Gastrocnemius medialis (tissue), 4 donors: Measurements from ENCODE around the gene RGS8. TPM values are rescaled to one million over a fixed set of nuclear protein-coding genes. Genes with fewer than 3 reads are reported as not detected.

Source experiments
- ATAC-seq, 2 donors: fragments of 150-250 bp; one replicate each; pipeline ENCODE4 v1.9.1; 2016
- DNase-seq, 2 donors: peaks; one replicate each; pipeline ENCODE4 v3.0.0-alpha.2; 2019
- H3K27ac ChIP-seq, 4 donors: fragments of 200-600 bp; sonication (generic); 1 replicate in 1 of 4; 2 replicates in 3 of 4; pipeline ENCODE4 v1.5.1; 2016 to 2018; ENCODE audit warnings: mild to moderate bottlenecking in 2 of 4, moderate library complexity in 1 of 4
- H3K27me3 ChIP-seq, 3 donors: fragments of 200-600 bp; sonication (generic) in 2 of 3; 1 replicate in 1 of 3; 2 replicates in 2 of 3; pipeline versions ENCODE4 v1.5.1 to v1.6.0; 2016 to 2019; ENCODE audit warnings: mild to moderate bottlenecking in 1 of 3, moderate library complexity in 1 of 3
- H3K36me3 ChIP-seq, 2 donors: fragments of 200-600 bp; sonication (generic) in 1 of 2; one replicate each; pipeline ENCODE4 v1.5.1; 2017 to 2018
- H3K4me1 ChIP-seq, 2 donors: fragments of 200-600 bp; sonication (generic) in 1 of 2; one replicate each; pipeline ENCODE4 v1.5.1; 2016 to 2017; ENCODE audit warnings: mild to moderate bottlenecking in 2 of 2
- H3K4me3 ChIP-seq, 4 donors: fragments of 200-600 bp; sonication (generic) in 3 of 4; 1 replicate in 1 of 4; 2 replicates in 3 of 4; pipeline ENCODE4 v1.5.1; 2016 to 2019; ENCODE audit warnings: mild to moderate bottlenecking in 2 of 4
- H3K9me3 ChIP-seq, 3 donors: fragments of 200-600 bp; sonication (generic) in 2 of 3; 1 replicate in 1 of 3; 2 replicates in 2 of 3; pipeline ENCODE4 v1.5.1; 2016 to 2019
- CTCF ChIP-seq, 5 experiments: fragments of 450-650 bp in 3 of 5; fragments of 200-600 bp in 2 of 5; sonication (generic) in 2 of 5; IDR thresholded peaks in 4 of 5; conservative IDR thresholded peaks in 1 of 5; 1 replicate in 4 of 5; 2 replicates in 1 of 5; pipeline ENCODE4 v1.5.1; 2016 to 2019; ENCODE audit warnings: antibody characterized with exemption in 5 of 5, mild to moderate bottlenecking in 3 of 5, moderate library complexity in 3 of 5
- POLR2A ChIP-seq, 2 donors: fragments of 450-650 bp; IDR thresholded peaks; one replicate each; pipeline ENCODE4 v1.6.1; 2017; ENCODE audit warnings: antibody characterized with exemption in 2 of 2, mild to moderate bottlenecking in 2 of 2, moderate library complexity in 2 of 2
- in situ Hi-C, 4 donors: fragments of 200-750 bp; cut with MboI; loops; one replicate each; pipeline versions ENCODE4 v1.15.0 to v1.8.0; 2017; ENCODE audit warnings: low sequenced_read_pairs in 4 of 4
- intact Hi-C: fragments of 100-400 bp; cut with DNase I; formaldehyde crosslinking; loops from one replicate; pipeline ENCODE4 v1.15.1; 2023; ENCODE audit warnings: low total_unique reads
- total RNA-seq, 4 donors: library from RNA; depleted of rRNA; stranded (reverse); fragments of >200 nt; gene quantifications; one replicate each; pipeline versions ENCODE4 v1.1.0 to v1.2.3, GENCODE V29; 2016

RGS8 gene
- not detected for total RNA-seq

DNA sequence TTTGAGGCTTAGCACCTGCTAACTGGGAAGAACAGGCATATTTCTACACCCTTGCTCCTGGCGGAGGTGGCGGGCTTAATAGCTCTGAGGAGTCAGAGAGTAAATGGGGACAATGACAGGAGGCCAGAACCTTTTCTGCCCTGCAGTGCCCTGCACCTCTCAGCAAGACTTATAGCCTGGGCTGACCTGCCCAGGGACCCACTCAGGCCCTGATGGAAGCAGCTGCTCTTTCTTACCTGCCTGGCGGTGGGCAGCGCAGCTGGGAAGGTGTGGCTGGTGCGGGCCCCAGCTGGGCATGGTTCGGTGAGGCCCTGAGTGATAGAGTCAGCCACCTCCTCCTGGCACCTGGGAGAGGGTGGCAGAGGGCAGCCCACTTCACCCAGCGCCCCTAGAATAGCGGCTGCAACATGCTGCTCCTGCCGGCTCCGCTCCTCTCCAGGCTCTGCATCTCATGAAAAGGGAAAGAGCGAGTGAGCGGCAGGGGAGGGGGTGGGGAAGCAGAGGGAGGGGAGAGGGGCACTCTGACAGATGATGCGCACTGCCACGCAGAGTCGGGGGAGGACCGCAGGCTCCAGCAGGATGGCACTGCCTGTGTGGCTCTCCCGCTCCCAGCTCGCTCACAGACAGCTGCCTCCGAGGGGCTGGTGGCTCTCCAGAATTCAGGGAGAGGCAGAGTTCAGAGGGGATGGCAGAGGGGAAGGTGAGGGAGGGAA lies at the start of gene RGS8:
RGS8 (minus strand) TSS at position 472 of the 713 bp plus-strand sequence. CDS start 14,938 bp downstream, outside the sequence.
- no peak within 1 kb of the TSS for H3K4me3 ChIP-seq
- H3K9me3 ChIP-seq, result no peaks in the 10 kb centered on the region
- no peak within 1 kb of the TSS for H3K27ac ChIP-seq
- in situ Hi-C loops (no loop called here), intact Hi-C loops (no loop called here)
- H3K27me3 ChIP-seq, result peaks cover 0 to 5% (median 0%) of the 10 kb centered on the region in 3 donors
- H3K4me1 ChIP-seq, result no peaks in the 10 kb centered on the region
- no peaks in the 10 kb centered on the region for H3K36me3 ChIP-seq
- ATAC-seq, result no peak
- no peak for TF ChIP-seq POLR2A (IDR thresholded peaks at IDR 0.05)
- TF ChIP-seq CTCF (IDR thresholded peaks at IDR 0.05 in 4 of 5, conservative IDR thresholded peaks at IDR 0.05 in 1 of 5), result no peak
- no peak for DNase-seq

DNA sequence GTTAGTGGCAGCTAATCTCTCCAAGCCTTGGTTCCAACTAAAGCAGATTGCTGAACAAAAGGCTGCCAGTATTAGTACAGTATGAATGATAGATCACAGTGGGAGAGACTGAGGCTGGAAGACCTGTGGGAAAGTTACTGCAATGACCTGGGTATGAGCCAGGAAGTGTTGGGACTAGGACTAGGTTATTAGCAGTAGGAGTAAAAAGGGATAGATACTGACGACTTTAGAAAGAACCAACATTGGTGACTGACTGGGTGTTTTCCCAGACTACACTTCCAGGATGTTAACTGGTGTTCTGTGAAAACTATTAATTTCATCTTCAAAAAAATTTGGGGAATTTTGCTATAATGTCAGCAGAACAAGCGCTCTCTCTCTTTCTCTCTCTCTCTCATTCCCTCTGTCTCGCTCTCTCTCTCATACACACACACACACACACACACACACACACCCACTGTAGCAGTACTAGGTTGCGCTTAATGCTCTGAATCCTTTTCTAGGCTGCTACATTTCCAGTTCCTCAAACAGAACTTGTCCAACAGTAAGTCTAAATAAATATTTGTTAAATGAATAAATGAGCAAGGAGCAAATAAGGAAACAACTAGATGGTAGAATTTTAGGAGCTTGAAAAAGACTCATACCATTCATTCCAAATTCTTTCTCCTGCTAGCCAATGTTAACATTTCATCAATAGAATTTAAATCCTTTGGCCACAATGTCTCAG lies 47.6 kb upstream of the RGS8 start:
- no peaks in the 10 kb centered on the region for H3K27me3 ChIP-seq
- TF ChIP-seq POLR2A (IDR thresholded peaks at IDR 0.05) (no peak), CTCF (IDR thresholded peaks at IDR 0.05 in 4 of 5, conservative IDR thresholded peaks at IDR 0.05 in 1 of 5) (no peak)
- no peak for ATAC-seq
- no peaks in the 10 kb centered on the region for H3K9me3 ChIP-seq
- intact Hi-C loops (loop anchor here (1.0 kb wide), 1 partner anchor 12 kb away; no protein-coding TSS in a partner anchor), in situ Hi-C loops (no loop called here)
- no peaks in the 10 kb centered on the region for H3K4me1 ChIP-seq
- no peak for DNase-seq
- no peak overlapping the region for H3K27ac ChIP-seq
- no peak overlapping the region for H3K4me3 ChIP-seq
- no peaks in the 10 kb centered on the region for H3K36me3 ChIP-seq

- H3K4me1 ChIP-seq, result no peaks in the 10 kb centered on the region
- no peak overlapping the region for H3K4me3 ChIP-seq
- in situ Hi-C loops (no loop called here), intact Hi-C loops (no loop called here)
- no peak for TF ChIP-seq POLR2A (IDR thresholded peaks at IDR 0.05)
- no peak for TF ChIP-seq CTCF (IDR thresholded peaks at IDR 0.05 in 4 of 5, conservative IDR thresholded peaks at IDR 0.05 in 1 of 5)
- H3K36me3 ChIP-seq, result no peaks in the 10 kb centered on the region
- H3K27ac ChIP-seq, result no peak overlapping the region
- no peaks in the 10 kb centered on the region for H3K27me3 ChIP-seq
- no peak for ATAC-seq
- DNase-seq, result no peak
- no peaks in the 10 kb centered on the region for H3K9me3 ChIP-seq
Measured at GRCh38 chr1:182726912-182727311, 42.5 kb upstream of the RGS8 start.

DNA sequence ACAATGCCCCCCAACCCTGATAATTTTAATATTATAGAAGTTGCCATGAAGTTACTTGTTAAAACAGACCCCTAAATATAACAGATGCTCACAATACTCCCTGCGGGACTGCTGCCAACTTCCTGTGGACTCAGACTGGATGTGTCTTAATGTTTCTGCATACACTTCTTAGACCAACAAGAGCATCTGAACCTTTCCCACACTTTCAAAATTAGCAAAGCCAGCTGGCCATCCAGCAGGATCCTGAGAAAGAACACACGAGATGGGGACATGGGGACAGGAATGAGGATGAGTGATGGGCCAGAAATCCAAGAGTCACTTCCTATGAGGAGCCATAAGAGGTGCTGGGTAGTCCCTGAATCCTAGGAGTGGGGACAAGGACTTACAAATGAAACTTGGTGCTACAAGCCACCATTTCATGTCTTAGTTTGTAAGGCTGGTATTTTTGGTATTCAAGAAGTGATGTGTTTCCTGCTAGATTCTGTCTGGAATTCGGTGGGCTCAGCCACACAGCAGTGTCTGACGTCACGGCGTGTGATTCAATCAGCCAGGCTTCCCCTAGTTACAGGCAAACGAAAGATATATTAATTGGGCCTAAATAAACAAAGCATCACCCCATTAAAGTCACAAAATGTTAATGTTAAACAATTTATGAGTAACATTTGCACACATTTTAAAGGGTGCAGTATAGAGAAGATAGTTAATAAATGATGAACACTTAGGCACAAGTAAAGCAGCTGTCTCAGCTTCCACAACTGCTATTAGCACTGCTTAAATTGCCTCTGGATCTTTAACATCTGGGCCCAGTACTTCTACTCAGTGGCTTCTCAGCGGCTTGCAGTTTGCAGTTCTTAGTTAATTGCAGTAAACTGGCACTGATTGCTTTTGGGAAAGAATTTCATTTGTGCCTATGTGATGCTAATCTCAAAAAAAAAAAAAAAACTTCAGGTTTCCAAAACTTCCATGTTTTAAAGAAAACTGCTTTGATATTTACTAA lies 41.2 kb upstream of the RGS8 start:
- Histone ChIP-seq H3K27ac (no peak overlapping the region), H3K4me1 (no peaks in the 10 kb centered on the region), H3K27me3 (no peaks in the 10 kb centered on the region), H3K4me3 (no peak overlapping the region), H3K36me3 (no peaks in the 10 kb centered on the region), H3K9me3 (no peaks in the 10 kb centered on the region)
- DNase-seq (no peak), ATAC-seq (no peak)
- TF ChIP-seq POLR2A (IDR thresholded peaks at IDR 0.05) (no peak), CTCF (IDR thresholded peaks at IDR 0.05 in 4 of 5, conservative IDR thresholded peaks at IDR 0.05 in 1 of 5) (no peak)
- in situ Hi-C loops, result no loop called here
- intact Hi-C loops, result no loop called here
